Tibial artery (tissue), 4 donors: ENCODE measurements around the gene TEX2.

Experiments used
- DNase-seq, 2 donors: peaks; one replicate each; pipeline ENCODE4 v3.0.0-alpha.2; 2019
- H3K27ac ChIP-seq, 2 donors: fragments of 200-600 bp; sonication (generic) in 1 of 2; 1 replicate in 1 of 2; 2 replicates in 1 of 2; pipeline ENCODE4 v1.5.1; 2018 to 2019; ENCODE audit warnings: mild to moderate bottlenecking in 1 of 2
- H3K27me3 ChIP-seq, 2 donors: fragments of 200-600 bp; sonication (generic) in 1 of 2; one replicate each; pipeline versions ENCODE4 v1.5.1 to v1.6.0; 2016 to 2019
- H3K36me3 ChIP-seq, 3 donors: fragments of 200-600 bp; sonication (generic) in 2 of 3; one replicate each; pipeline ENCODE4 v1.5.1; 2016 to 2019; ENCODE audit warnings: mild to moderate bottlenecking in 2 of 3
- H3K4me1 ChIP-seq, 4 donors: fragments of 200-600 bp; sonication (generic) in 2 of 4; 1 replicate in 3 of 4; 2 replicates in 1 of 4; pipeline ENCODE4 v1.5.1; 2016 to 2019
- H3K4me3 ChIP-seq, 2 donors: fragments of 200-600 bp; sonication (generic) in 1 of 2; 1 replicate in 1 of 2; 2 replicates in 1 of 2; pipeline ENCODE4 v1.5.1; 2018 to 2019; ENCODE audit warnings: mild to moderate bottlenecking in 2 of 2
- H3K9me3 ChIP-seq, 3 donors: fragments of 200-600 bp; sonication (generic) in 1 of 3; one replicate each; pipeline ENCODE4 v1.5.1; 2016 to 2019
- intact Hi-C: fragments of 100-400 bp; cut with DNase I; formaldehyde crosslinking; loops from one replicate; pipeline ENCODE4 v1.15.0; 2023; ENCODE audit warnings: low total_unique reads
- TF ChIP-seq, protein P1 (sequence below), 2 experiments: fragments of 200-600 bp in 1 of 2; fragments of 450-650 bp in 1 of 2; IDR thresholded peaks; one replicate each; pipeline ENCODE4 v1.5.1; 2017 to 2019; ENCODE audit warnings: antibody characterized with exemption in 2 of 2, mild to moderate bottlenecking in 1 of 2, moderate library complexity in 1 of 2

TEX2 gene

GRCh38 chr17:64145751-64146417 is 117.2 kb downstream of the TEX2 start:
- TF ChIP-seq, protein P1, sequence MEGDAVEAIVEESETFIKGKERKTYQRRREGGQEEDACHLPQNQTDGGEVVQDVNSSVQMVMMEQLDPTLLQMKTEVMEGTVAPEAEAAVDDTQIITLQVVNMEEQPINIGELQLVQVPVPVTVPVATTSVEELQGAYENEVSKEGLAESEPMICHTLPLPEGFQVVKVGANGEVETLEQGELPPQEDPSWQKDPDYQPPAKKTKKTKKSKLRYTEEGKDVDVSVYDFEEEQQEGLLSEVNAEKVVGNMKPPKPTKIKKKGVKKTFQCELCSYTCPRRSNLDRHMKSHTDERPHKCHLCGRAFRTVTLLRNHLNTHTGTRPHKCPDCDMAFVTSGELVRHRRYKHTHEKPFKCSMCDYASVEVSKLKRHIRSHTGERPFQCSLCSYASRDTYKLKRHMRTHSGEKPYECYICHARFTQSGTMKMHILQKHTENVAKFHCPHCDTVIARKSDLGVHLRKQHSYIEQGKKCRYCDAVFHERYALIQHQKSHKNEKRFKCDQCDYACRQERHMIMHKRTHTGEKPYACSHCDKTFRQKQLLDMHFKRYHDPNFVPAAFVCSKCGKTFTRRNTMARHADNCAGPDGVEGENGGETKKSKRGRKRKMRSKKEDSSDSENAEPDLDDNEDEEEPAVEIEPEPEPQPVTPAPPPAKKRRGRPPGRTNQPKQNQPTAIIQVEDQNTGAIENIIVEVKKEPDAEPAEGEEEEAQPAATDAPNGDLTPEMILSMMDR (IDR thresholded peaks at IDR 0.05) = peak in 1 of 2 experiments; percentile 37
- intact Hi-C loops = no loop called here
- Histone ChIP-seq H3K4me1 (peaks cover 0 to 21% (median 18%) of the 10 kb centered on the region in 4 donors), H3K27me3 (no peaks in the 10 kb centered on the region), H3K27ac (peak overlapping the region; percentile 92 to 98), H3K9me3 (no peaks in the 10 kb centered on the region), H3K36me3 (peaks cover 0 to 21% (median 14%) of the 10 kb centered on the region in 3 donors), H3K4me3 (peak overlapping the region; percentile 74 to 96)
- peak; percentile 98 for DNase-seq

DNA sequence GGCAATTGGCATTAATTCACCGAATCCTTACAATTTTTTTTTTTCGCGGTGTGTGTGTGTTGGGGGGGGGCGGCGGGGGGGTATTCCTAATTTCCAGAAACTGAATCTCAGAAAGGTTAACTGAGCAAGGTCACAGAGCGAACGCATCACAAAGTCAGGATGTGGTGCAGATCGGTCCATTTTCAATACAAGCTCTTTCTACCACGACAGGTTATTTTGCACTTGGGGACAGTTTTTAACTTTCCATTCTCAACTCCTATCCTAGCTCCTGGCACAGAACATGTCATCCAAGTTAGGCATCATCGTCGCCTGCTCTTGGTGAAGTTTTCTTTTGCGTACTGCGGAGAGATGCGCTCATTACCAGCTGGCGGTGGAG is 117.7 kb downstream of the TEX2 start:
- Histone ChIP-seq H3K36me3 (peaks cover 0 to 17% (median 9%) of the 10 kb centered on the region in 3 donors), H3K9me3 (no peaks in the 10 kb centered on the region), H3K4me3 (peak overlapping the region; percentile 74 to 96), H3K27me3 (no peaks in the 10 kb centered on the region), H3K27ac (peak overlapping the region; percentile 92 to 98), H3K4me1 (peaks cover 0 to 21% (median 16%) of the 10 kb centered on the region in 4 donors)
- TF ChIP-seq, protein P1 (IDR thresholded peaks at IDR 0.05) = no peak
- intact Hi-C loops = no loop called here
- DNase-seq = no peak

- intact Hi-C loops = loop anchor here (10.0 kb wide), 1 partner anchor 75 kb away; no protein-coding TSS in a partner anchor
- TF ChIP-seq, protein P1 (IDR thresholded peaks at IDR 0.05) = no peak
- no peak overlapping the region for H3K4me3 ChIP-seq
Measured at GRCh38 chr17:64139542-64139941, 123.5 kb downstream of the TEX2 start.

DNA sequence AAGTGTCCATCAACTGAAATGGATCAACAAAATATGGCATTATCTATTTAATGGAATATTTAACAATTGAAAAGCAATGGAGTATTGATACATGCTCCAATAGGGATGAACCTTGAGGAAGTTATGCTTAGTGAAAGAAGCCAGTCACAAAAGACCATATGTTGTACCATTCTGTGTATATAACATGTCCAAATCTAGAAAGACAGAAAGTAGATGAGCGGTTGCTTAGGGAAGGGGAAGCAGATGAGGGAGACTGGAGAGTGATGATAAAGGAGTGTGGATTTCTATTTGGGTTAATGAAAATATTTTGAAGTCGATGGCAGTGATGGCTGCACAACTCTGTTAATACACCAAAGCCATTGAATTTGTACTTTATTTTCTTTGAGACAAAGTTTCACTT is 124.6 kb downstream of the TEX2 start:
- no peak for DNase-seq
- Histone ChIP-seq H3K4me1 (no peaks in the 10 kb centered on the region), H3K36me3 (no peaks in the 10 kb centered on the region), H3K4me3 (no peak overlapping the region), H3K27ac (no peak overlapping the region), H3K9me3 (no peaks in the 10 kb centered on the region), H3K27me3 (no peaks in the 10 kb centered on the region)
- intact Hi-C loops = loop anchor here (10.0 kb wide), 1 partner anchor 74 kb away; no protein-coding TSS in a partner anchor
- TF ChIP-seq, protein P1 (IDR thresholded peaks at IDR 0.05) = no peak

More at GRCh38 chr17:64139542-64139941, 123.5 kb downstream of the TEX2 start:
- Histone ChIP-seq H3K27ac (no peak overlapping the region), H3K9me3 (no peaks in the 10 kb centered on the region), H3K4me1 (no peaks in the 10 kb centered on the region), H3K36me3 (no peaks in the 10 kb centered on the region), H3K27me3 (no peaks in the 10 kb centered on the region)
- DNase-seq = no peak

DNA sequence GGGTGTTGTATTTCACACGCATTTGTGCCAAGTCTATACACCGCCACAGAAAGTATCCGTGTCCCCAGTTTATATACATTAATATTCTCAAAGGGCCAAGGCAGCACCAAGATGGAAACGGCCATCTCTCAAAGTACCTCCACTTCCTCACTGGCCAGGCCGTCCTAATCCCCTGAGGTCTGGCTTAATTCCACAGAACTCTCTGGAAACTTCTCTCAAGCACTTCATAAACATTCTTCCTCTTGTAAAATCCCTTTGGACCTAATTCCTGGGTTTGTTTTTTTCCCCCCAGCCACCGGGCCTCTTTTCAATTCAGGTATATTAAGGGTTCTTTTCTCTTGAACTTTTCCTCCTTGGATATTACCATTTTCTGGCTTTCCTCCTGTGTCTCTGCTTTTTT is 128.1 kb downstream of the TEX2 start:
- Histone ChIP-seq H3K27ac (no peak overlapping the region), H3K4me1 (peaks cover 0 to 13% (median 7%) of the 10 kb centered on the region in 4 donors), H3K36me3 (no peaks in the 10 kb centered on the region), H3K27me3 (no peaks in the 10 kb centered on the region), H3K9me3 (no peaks in the 10 kb centered on the region), H3K4me3 (no peak overlapping the region)
- TF ChIP-seq, protein P1 (IDR thresholded peaks at IDR 0.05) = no peak
- intact Hi-C loops = loop anchor here (5.0 to 10.0 kb wide), 2 partner anchors 70 to 108 kb away; no protein-coding TSS in a partner anchor
- DNase-seq = no peak
